Measurements from ENCODE around the gene CLIC4. TPM values are rescaled to one million over a fixed set of nuclear protein-coding genes. Genes with fewer than 3 reads are reported as not detected.
A peak's percentile ranks its signal among the peaks of the same experiment; 100 is the strongest.

The CLIC4 gene
- total and polyA plus RNA-seq, 9 of the 15 experiments (the other 6 are each of a cell fraction or from before 2014, with no cell fraction given): 16.0 to 67.5 (median 38.4) TPM

- TF ChIP-seq ATF1 (CRISPR knock-in tag; IDR thresholded peaks at IDR 0.05) (no peak), ATF1 (tag; IDR thresholded peaks at IDR 0.05) (no peak), KHSRP (IDR thresholded peaks at IDR 0.05) (no peak), ZNF77 (CRISPR knock-in tag; IDR thresholded peaks at IDR 0.05) (no peak), KDM1A (IDR thresholded peaks at IDR 0.05) (no peak), GATAD2B (IDR thresholded peaks at IDR 0.05; ENCODE audit: borderline replicate concordance) (no peak), HMG20B (CRISPR knock-in tag; IDR thresholded peaks at IDR 0.05) (no peak), TCFL5 (CRISPR knock-in tag; conservative IDR thresholded peaks at IDR 0.05) (no peak), HMGN3 (IDR thresholded peaks at IDR 0.05; ENCODE audit: borderline replicate concordance, extremely low read depth, insufficient read length, low read depth, low read length) (no peak), ZNF24 (IDR thresholded peaks at IDR 0.05) (no peak), TEAD4 (IDR thresholded peaks at IDR 0.05; ENCODE audit: low read length) (no peak), TEAD4 (CRISPR knock-in tag; IDR thresholded peaks at IDR 0.05; ENCODE audit: borderline replicate concordance) (no peak), MYBL2 (IDR thresholded peaks at IDR 0.05; ENCODE audit: low read depth) (no peak), MYBL2 (CRISPR knock-in tag; IDR thresholded peaks at IDR 0.05; ENCODE audit: borderline replicate concordance) (no peak), EGR1 (conservative IDR thresholded peaks at IDR 0.05) (peak; percentile 65), SAFB2 (IDR thresholded peaks at IDR 0.05; ENCODE audit: borderline replicate concordance, low read depth, low read length, severe bottlenecking) (no peak), ZNF592 (IDR thresholded peaks at IDR 0.05) (no peak), ZFP1 (CRISPR knock-in tag; IDR thresholded peaks at IDR 0.05) (no peak), SMARCA4 (IDR thresholded peaks at IDR 0.05) (peak; percentile 29; the same call in 1 of the 2 replicates), ZNF408 (CRISPR knock-in tag; IDR thresholded peaks at IDR 0.05; ENCODE audit: low read depth) (no peak), ZBTB26 (CRISPR knock-in tag; IDR thresholded peaks at IDR 0.05) (no peak), NELFE (IDR thresholded peaks at IDR 0.05; ENCODE audit: insufficient read depth, insufficient read length) (no peak), FOXJ2 (tag; IDR thresholded peaks at IDR 0.05) (no peak), ZBTB8A (IDR thresholded peaks at IDR 0.05; ENCODE audit: partially characterized antibody) (no peak), DMBX1 (CRISPR knock-in tag; IDR thresholded peaks at IDR 0.05; ENCODE audit: borderline replicate concordance) (0 out of 2 replicates have a peak, but pooled peaks have one; percentile 27)
Measured at GRCh38 chr1:24704411-24705259, 40.6 kb upstream of the CLIC4 start (continued).

Data from K562 (cell line).